Colonic mucosa (tissue), 4 donors: ENCODE data around the gene STH. TPM values are rescaled to one million over a fixed set of nuclear protein-coding genes. Genes with fewer than 3 reads are reported as not detected.

Source experiments
- DNase-seq: peaks from one replicate; pipeline ENCODE4 v3.0.0-alpha.2; 2020
- H3K27ac ChIP-seq: fragments of 200-600 bp; one replicate; pipeline ENCODE4 v1.8.0; 2021
- H3K27me3 ChIP-seq: fragments of 200-600 bp; one replicate; pipeline ENCODE4 v1.8.0; 2021
- H3K36me3 ChIP-seq: fragments of 200-600 bp; one replicate; pipeline ENCODE4 v1.8.0; 2021
- H3K4me1 ChIP-seq: fragments of 200-600 bp; one replicate; pipeline ENCODE4 v1.8.0; 2021; ENCODE audit warnings: mild to moderate bottlenecking
- H3K4me3 ChIP-seq: fragments of 200-600 bp; one replicate; pipeline ENCODE4 v1.8.0; 2021
- H3K9ac ChIP-seq, 2 donors: one replicate each; pipeline ENCODE4 v1.7.0; 2013; ENCODE audit warnings: control low read depth in 2 of 2, low read depth in 2 of 2, low read length in 2 of 2
- H3K9me3 ChIP-seq: fragments of 200-600 bp; one replicate; pipeline ENCODE4 v1.8.0; 2021
- CTCF ChIP-seq: fragments of 200-600 bp; IDR thresholded peaks from one replicate; pipeline ENCODE4 v1.8.0; 2022; ENCODE audit warnings: antibody characterized with exemption, mild to moderate bottlenecking
- intact Hi-C: fragments of 100-400 bp; cut with DNase I; formaldehyde crosslinking; loops from one replicate; pipeline ENCODE4 v1.14.1; 2022
- total RNA-seq, 2 donors: library from RNA; stranded (reverse); fragmentation: NEBNext Ultra II Directional in 1 of 2; extraction: Animal tissue kit (Norgen Biotek cat#: 25700) in 1 of 2; gene quantifications; one replicate each; pipeline ENCODE4 v1.2.1, GENCODE V29; 2021
- donor health status: healthy.
- donor health status: DM: no; HTN: no; CAD: no.
- donor health status: DM: no; HTN: no; CAD: no.

Gene STH
- total RNA-seq, 2 donors from 2014 or later: not detected

- no peak overlapping the region for H3K27ac ChIP-seq
- intact Hi-C loops: no loop called here
These were observed 31.7 kb upstream of the STH start for GRCh38 chr17:45967378-45967777.

GRCh38 chr17:45968732-45969131, 30.3 kb upstream of the STH start:
- intact Hi-C loops: no loop called here
- Histone ChIP-seq H3K9ac (no peak overlapping the region), H3K27ac (no peak overlapping the region), H3K4me1 (no peaks in the 10 kb centered on the region), H3K9me3 (no peaks in the 10 kb centered on the region), H3K27me3 (no peaks in the 10 kb centered on the region), H3K4me3 (no peak overlapping the region), H3K36me3 (no peaks in the 10 kb centered on the region)
- no peak for DNase-seq
- no peak for TF ChIP-seq CTCF

More at GRCh38 chr17:45967378-45967777, 31.7 kb upstream of the STH start:
- no peak for DNase-seq
- no peak overlapping the region for H3K9ac ChIP-seq
- H3K4me3 ChIP-seq: no peak overlapping the region
- H3K36me3 ChIP-seq: no peaks in the 10 kb centered on the region
- TF ChIP-seq CTCF: no peak
- H3K27me3 ChIP-seq: no peaks in the 10 kb centered on the region
- H3K4me1 ChIP-seq: no peaks in the 10 kb centered on the region
- no peaks in the 10 kb centered on the region for H3K9me3 ChIP-seq

GRCh38 chr17:45969726-45970125, 29.3 kb upstream of the STH start:
- Histone ChIP-seq H3K9me3 (no peaks in the 10 kb centered on the region), H3K4me3 (no peak overlapping the region), H3K36me3 (no peaks in the 10 kb centered on the region), H3K4me1 (no peaks in the 10 kb centered on the region), H3K27ac (no peak overlapping the region), H3K9ac (no peak overlapping the region), H3K27me3 (no peaks in the 10 kb centered on the region)
- no peak for DNase-seq
- TF ChIP-seq CTCF: no peak
- intact Hi-C loops: no loop called here

GRCh38 chr17:45970659-45971058, 28.4 kb upstream of the STH start:
- Histone ChIP-seq H3K9ac (no peak overlapping the region), H3K9me3 (no peaks in the 10 kb centered on the region), H3K27ac (no peak overlapping the region), H3K36me3 (no peaks in the 10 kb centered on the region), H3K4me3 (no peak overlapping the region), H3K4me1 (no peaks in the 10 kb centered on the region), H3K27me3 (no peaks in the 10 kb centered on the region)
- TF ChIP-seq CTCF: no peak
- DNase-seq: no peak
- intact Hi-C loops: no loop called here

GRCh38 chr17:45971698-45972141, 27.3 kb upstream of the STH start:
- Histone ChIP-seq H3K9ac (no peak overlapping the region), H3K27me3 (no peaks in the 10 kb centered on the region), H3K4me3 (no peak overlapping the region), H3K27ac (no peak overlapping the region), H3K36me3 (no peaks in the 10 kb centered on the region), H3K9me3 (no peaks in the 10 kb centered on the region), H3K4me1 (no peaks in the 10 kb centered on the region)
- DNase-seq: no peak
- intact Hi-C loops: no loop called here
- TF ChIP-seq CTCF: no peak

- Histone ChIP-seq H3K36me3 (no peaks in the 10 kb centered on the region), H3K4me3 (no peak overlapping the region), H3K27ac (no peak overlapping the region), H3K9ac (no peak overlapping the region), H3K4me1 (no peaks in the 10 kb centered on the region), H3K27me3 (no peaks in the 10 kb centered on the region), H3K9me3 (no peaks in the 10 kb centered on the region)
- no peak for TF ChIP-seq CTCF
- intact Hi-C loops: no loop called here
- DNase-seq: no peak
These were observed 26.5 kb upstream of the STH start for GRCh38 chr17:45972531-45972930.
